Activated naive CD4-positive, alpha-beta T cell treated with anti-CD3 and anti-CD28 coated beads, Interleukin-2, amount 50 U/mL, for 72 hours (primary cell): ENCODE results near the gene BBX. TPM values are rescaled to one million over a fixed set of nuclear protein-coding genes. Genes with fewer than 3 reads are reported as not detected.
A peak's percentile ranks its signal among the peaks of the same experiment; 100 is the strongest.

Source experiments
- ATAC-seq, 2 donors: fragments of 150-1000 bp; cut with Tn5 transposase; 2 replicates each; pipeline ENCODE4 v1.10.0; 2021; ENCODE audit warnings: mild to moderate bottlenecking in 2 of 2, moderate library complexity in 2 of 2
- DNase-seq, 2 donors: peaks; one replicate each; pipeline ENCODE4 v3.0.0; 2021 to 2022; ENCODE audit warnings: low spot score in 2 of 2
- H3K27ac Mint-ChIP-seq, 2 donors: one replicate each; pipeline ENCODE4 v1.8.0; 2022; ENCODE audit warnings: mild to moderate bottlenecking in 2 of 2, mixed read lengths in 2 of 2
- H3K36me3 Mint-ChIP-seq, 2 donors: one replicate each; pipeline ENCODE4 v1.8.0; 2022; ENCODE audit warnings: mixed read lengths in 2 of 2
- H3K9me3 Mint-ChIP-seq, 2 donors: one replicate each; pipeline ENCODE4 v1.8.0; 2022; ENCODE audit warnings: mixed read lengths in 2 of 2
- total RNA-seq, 2 donors: library from RNA; stranded (reverse); gene quantifications; one replicate each; pipeline ENCODE4 v1.2.3, GENCODE V29; 2022

Gene BBX
- total RNA-seq, 2 donors from 2014 or later = 42.9 to 46.0 TPM

- DNase-seq = no peak
- Mint-ChIP-seq H3K9me3 (no peaks in the 10 kb centered on the region), H3K36me3 (no peaks in the 10 kb centered on the region), H3K27ac (peak overlapping the region in 1 of 2 donors; percentile 74)
- ATAC-seq = peak; percentile 20 to 52
Measured at GRCh38 chr3:107620534-107620933, 97.8 kb downstream of the BBX start.

GRCh38 chr3:107621465-107621864, 98.7 kb downstream of the BBX start:
- DNase-seq (no peak), ATAC-seq (no peak)
- Mint-ChIP-seq H3K27ac (no peak overlapping the region), H3K36me3 (no peaks in the 10 kb centered on the region), H3K9me3 (no peaks in the 10 kb centered on the region)

GRCh38 chr3:107627962-107628542, 105.3 kb downstream of the BBX start:
- H3K36me3 Mint-ChIP-seq = no peaks in the 10 kb centered on the region
- no peaks in the 10 kb centered on the region for H3K9me3 Mint-ChIP-seq
- DNase-seq (no peak), ATAC-seq (no peak)
- no peak overlapping the region for H3K27ac Mint-ChIP-seq

GRCh38 chr3:107629566-107629965, 106.8 kb downstream of the BBX start:
- ATAC-seq (no peak), DNase-seq (no peak)
- Mint-ChIP-seq H3K27ac (no peak overlapping the region), H3K9me3 (no peaks in the 10 kb centered on the region), H3K36me3 (no peaks in the 10 kb centered on the region)

GRCh38 chr3:107630779-107631178, 108.0 kb downstream of the BBX start:
- no peaks in the 10 kb centered on the region for H3K9me3 Mint-ChIP-seq
- no peaks in the 10 kb centered on the region for H3K36me3 Mint-ChIP-seq
- peak in 1 of 2 donors; percentile 6 for DNase-seq
- ATAC-seq = peak; percentile 66 to 80
- peak overlapping the region in 1 of 2 donors; percentile 4 for H3K27ac Mint-ChIP-seq

- H3K27ac Mint-ChIP-seq = no peak overlapping the region
- DNase-seq (no peak), ATAC-seq (no peak)
- H3K36me3 Mint-ChIP-seq = no peaks in the 10 kb centered on the region
- no peaks in the 10 kb centered on the region for H3K9me3 Mint-ChIP-seq
Measured at GRCh38 chr3:107632576-107632975, 109.8 kb downstream of the BBX start.

- ATAC-seq (peak in 1 of 2 donors; percentile 57), DNase-seq (no peak)
- Mint-ChIP-seq H3K9me3 (no peaks in the 10 kb centered on the region), H3K36me3 (no peaks in the 10 kb centered on the region), H3K27ac (no peak overlapping the region)
Measured at GRCh38 chr3:107633327-107634098, 110.8 kb downstream of the BBX start.

- Mint-ChIP-seq H3K9me3 (no peaks in the 10 kb centered on the region), H3K36me3 (no peaks in the 10 kb centered on the region), H3K27ac (no peak overlapping the region)
- ATAC-seq (no peak), DNase-seq (no peak)
Measured at GRCh38 chr3:107634099-107634489, 111.3 kb downstream of the BBX start.

- H3K36me3 Mint-ChIP-seq = no peaks in the 10 kb centered on the region
- H3K9me3 Mint-ChIP-seq = no peaks in the 10 kb centered on the region
- DNase-seq (no peak), ATAC-seq (no peak)
- H3K27ac Mint-ChIP-seq = no peak overlapping the region
Measured at GRCh38 chr3:107637416-107638183, 114.8 kb downstream of the BBX start.

GRCh38 chr3:107641572-107642307, 119.0 kb downstream of the BBX start:
- no peak for ATAC-seq
- H3K27ac Mint-ChIP-seq = no peak overlapping the region
- H3K9me3 Mint-ChIP-seq = no peaks in the 10 kb centered on the region
- H3K36me3 Mint-ChIP-seq = no peaks in the 10 kb centered on the region
- DNase-seq = no peak

- ATAC-seq (peak in 1 of 2 donors; percentile 58), DNase-seq (no peak)
- Mint-ChIP-seq H3K36me3 (no peaks in the 10 kb centered on the region), H3K9me3 (no peaks in the 10 kb centered on the region), H3K27ac (peak overlapping the region in 1 of 2 donors; percentile 27)
Measured at GRCh38 chr3:107643038-107643883, 120.5 kb downstream of the BBX start.

- peak; percentile 5 to 56 for ATAC-seq
- peaks cover 0 to 5% of the 10 kb centered on the region in 2 donors for H3K9me3 Mint-ChIP-seq
Measured at GRCh38 chr3:107644631-107645030, 121.9 kb downstream of the BBX start.

GRCh38 chr3:107650788-107651187, 128.0 kb downstream of the BBX start:
- no peak for DNase-seq
- peak overlapping the region in 1 of 2 donors; percentile 41 for H3K27ac Mint-ChIP-seq
- H3K9me3 Mint-ChIP-seq = peaks cover 0 to 5% of the 10 kb centered on the region in 2 donors
- no peak for ATAC-seq
- peaks cover 5 to 12% of the 10 kb centered on the region in 2 donors for H3K36me3 Mint-ChIP-seq

More at GRCh38 chr3:107644631-107645030, 121.9 kb downstream of the BBX start:
- Mint-ChIP-seq H3K36me3 (peaks cover 5 to 11% of the 10 kb centered on the region in 2 donors), H3K27ac (no peak overlapping the region)
- DNase-seq = no peak

GRCh38 chr3:107651782-107652181, 129.0 kb downstream of the BBX start:
- peaks cover 0 to 5% of the 10 kb centered on the region in 2 donors for H3K9me3 Mint-ChIP-seq
- H3K27ac Mint-ChIP-seq = peak overlapping the region in 1 of 2 donors; percentile 72
- peak in 1 of 2 donors; percentile 48 for ATAC-seq
- DNase-seq = no peak
- H3K36me3 Mint-ChIP-seq = peaks cover 5 to 12% of the 10 kb centered on the region in 2 donors

- DNase-seq (no peak), ATAC-seq (no peak)
- H3K27ac Mint-ChIP-seq = no peak overlapping the region
- H3K9me3 Mint-ChIP-seq = no peaks in the 10 kb centered on the region
- H3K36me3 Mint-ChIP-seq = peaks cover 0 to 5% of the 10 kb centered on the region in 2 donors
Measured at GRCh38 chr3:107654218-107654617, 131.5 kb downstream of the BBX start.

- no peaks in the 10 kb centered on the region for H3K36me3 Mint-ChIP-seq
- no peak overlapping the region for H3K27ac Mint-ChIP-seq
- no peaks in the 10 kb centered on the region for H3K9me3 Mint-ChIP-seq
- ATAC-seq (no peak), DNase-seq (no peak)
Measured at GRCh38 chr3:107657971-107658370, 135.2 kb downstream of the BBX start.
